HG02763 (cell line): ENCODE data around the gene ANKRD1.

ENCODE experiments used
- ATAC-seq: cut with Tn5 transposase; IDR thresholded peaks from one replicate; pipeline ENCODE4 v1.9.1; 2021; ENCODE audit warnings: mild to moderate bottlenecking, moderate library complexity; ENCODE audit not compliant: unreplicated experiment

ANKRD1 gene

GRCh38 chr10:90865401-90865800, 55.5 kb downstream of the ANKRD1 start:
- no peak for ATAC-seq

GRCh38 chr10:90862908-90863514, 57.9 kb downstream of the ANKRD1 start:
- no peak for ATAC-seq
